ENCODE data around the gene ATRNL1.

ATRNL1 gene

DNA sequence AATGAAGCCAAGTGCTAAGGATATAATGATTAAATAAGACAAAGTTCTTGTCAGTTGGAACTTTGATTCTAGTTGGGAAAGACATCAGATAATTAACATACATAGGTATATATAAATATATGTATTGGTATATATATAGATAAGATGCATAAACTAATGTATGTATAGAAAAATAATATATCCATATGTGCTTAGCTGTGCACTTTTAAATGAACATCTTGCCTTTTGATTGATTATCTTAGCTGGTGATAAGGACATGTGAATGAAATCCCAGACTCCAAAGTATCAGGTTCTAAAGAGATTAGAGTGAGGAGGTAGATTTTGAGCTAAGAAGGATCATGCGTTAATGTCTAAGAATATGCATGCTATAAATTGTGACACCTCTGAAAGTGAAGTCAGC, 822.3 kb downstream of the ATRNL1 start:
- no peak for DNase-seq

DNA sequence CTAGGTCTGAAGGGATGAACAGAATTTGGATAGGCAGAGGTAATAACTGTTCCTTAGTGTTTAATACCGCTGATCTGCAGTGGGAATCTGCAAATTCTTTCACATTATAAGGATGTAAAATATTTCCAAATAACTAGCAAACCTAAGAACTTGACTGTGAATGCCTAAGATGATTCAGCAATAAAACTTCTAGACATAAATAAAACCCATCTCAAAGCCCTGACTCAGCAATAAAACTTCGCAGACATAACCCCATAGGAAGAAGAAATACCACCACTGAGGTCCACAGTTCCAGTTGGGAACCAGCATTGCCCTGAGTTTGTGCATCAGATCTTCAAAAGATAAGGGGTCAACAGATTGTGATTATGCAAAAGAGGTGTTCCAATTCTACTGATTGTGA, 825.6 kb downstream of the ATRNL1 start:
- DNase-seq: no peak

DNA sequence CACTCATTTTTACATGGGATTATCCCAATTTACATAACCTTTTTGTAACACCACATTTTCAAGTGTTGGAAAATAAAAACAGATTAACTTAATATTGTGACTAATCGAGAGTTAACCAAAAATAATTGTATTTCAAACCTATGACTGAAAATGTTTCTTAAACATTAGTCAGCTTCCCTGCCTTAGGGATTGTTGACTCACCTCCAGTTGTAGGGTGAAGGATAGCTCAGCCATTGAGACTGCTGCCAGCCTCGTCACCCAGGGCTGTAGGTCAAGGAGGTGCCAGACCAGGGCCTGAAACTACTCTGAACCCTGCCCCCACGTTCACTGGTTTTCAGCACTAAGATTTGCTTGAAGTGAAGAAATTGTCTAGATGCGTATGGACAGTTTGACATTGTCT, 828.6 kb downstream of the ATRNL1 start:
- no peak for DNase-seq

DNA sequence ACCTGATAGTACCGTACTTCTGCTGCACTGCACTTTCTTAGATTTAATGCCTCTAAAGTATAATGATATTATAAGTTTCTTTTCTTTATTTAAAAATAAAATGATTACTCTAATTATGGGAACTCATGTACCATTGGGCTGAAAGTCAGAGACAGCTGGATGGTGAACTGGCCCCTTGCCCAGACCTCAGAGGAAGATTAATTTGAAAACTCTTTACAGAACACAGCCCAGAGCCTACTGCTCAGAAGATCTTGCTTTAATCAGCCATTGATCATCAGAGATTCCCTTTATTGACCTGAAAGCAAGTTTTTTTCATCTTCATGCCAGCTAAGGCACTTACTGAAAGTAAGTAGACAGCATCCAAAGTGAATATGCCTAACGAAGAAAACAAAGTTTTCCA, 838.1 kb downstream of the ATRNL1 start:
- DNase-seq: no peak

DNA sequence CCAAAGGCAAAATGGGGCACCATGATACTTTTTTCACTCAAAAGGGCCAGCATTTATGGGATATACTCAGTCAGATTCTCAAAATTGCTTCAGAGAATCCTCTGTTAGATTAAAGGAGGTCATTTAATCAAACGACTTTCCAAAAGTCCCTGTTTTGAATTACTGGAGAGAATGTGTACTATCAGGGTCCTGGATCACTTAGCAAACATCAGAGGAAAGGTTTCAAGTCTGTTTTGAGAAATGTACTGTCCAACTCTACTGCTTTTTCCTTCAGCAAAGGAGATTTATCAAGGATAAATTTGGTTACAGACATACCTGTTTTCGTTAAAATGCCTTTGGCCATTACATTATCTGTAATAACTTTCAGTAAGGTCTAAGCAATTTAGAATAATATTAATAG, 838.9 kb downstream of the ATRNL1 start:
- DNase-seq: no peak

- no peak for DNase-seq
Observed at GRCh38 chr10:115933098-115933497, 839.9 kb downstream of the ATRNL1 start.

DNA sequence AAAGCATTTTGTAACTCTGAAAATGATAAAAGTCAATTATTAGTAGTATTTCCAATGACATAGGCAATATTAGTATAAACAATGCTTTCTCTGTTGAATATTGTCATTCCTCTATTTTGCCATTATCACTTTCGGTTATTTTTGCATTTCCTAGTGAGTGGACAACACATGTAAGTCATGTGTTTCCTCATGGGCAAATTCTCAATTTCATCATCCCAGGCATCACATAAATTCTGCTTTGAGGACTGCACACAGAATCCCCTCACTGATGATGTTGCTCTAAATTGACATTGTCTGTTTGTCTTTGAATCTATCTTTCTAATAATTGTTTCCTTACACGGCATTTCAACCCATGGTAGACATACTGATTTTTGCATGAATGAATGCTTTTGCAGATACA, 842.6 kb downstream of the ATRNL1 start:
- no peak for DNase-seq

- no peak for DNase-seq
Observed at GRCh38 chr10:115936926-115937767, 844.0 kb downstream of the ATRNL1 start.

DNA sequence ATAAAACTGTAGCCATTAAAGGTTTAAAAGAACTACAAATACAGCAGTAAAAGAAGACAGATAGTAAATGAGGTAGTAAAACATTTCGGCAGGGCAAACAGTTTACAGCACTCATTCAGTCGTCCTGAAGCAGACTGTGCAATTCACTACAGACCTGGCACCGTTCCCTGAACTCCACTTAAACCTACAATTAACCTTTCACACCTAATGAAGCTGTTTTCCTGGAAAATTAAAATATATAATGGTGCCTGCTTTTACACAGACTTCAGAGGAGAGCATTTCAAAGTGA, 844.5 kb downstream of the ATRNL1 start:
- no peak for DNase-seq

GRCh38 chr10:115939101-115939854, 846.1 kb downstream of the ATRNL1 start:
- no peak for DNase-seq

DNA sequence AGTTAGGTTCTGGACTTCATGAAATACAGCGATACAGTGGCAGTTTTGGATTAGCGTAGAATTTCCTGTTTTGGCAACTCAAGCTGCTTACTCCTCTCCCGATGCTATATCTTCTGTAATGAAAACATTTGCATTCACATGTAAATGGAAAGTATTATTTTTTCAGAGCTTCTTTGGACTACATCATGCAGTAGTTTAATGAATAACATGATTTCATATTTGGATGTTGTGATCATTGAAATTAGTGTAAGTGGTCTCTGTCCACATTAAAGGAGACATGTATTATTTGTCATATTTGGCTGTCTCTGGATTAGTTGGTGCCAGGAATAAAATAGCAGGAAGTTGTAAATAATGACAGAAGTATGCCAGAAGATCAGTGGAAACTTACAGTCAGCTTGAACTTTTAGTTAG, 848.2 kb downstream of the ATRNL1 start:
- no peak for DNase-seq

DNA sequence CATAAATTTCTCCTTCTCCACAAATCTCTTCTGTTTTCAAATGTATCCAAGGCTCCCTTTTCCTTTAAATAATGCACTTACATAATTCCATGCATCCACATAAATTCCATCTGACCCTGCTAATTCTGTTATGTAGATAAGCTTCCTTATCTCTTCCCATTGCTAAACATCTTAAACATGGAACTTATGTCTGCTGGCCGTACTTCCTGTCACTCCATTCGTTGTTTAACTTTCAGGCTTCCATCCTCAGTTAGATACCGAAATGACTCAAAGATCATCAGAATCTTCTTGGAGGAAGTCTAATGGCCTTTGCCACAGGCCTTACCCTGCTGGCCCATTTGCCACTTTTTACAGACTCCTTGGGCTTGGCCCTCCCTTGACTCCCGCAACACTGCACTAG, 848.9 kb downstream of the ATRNL1 start:
- DNase-seq: no peak

DNA sequence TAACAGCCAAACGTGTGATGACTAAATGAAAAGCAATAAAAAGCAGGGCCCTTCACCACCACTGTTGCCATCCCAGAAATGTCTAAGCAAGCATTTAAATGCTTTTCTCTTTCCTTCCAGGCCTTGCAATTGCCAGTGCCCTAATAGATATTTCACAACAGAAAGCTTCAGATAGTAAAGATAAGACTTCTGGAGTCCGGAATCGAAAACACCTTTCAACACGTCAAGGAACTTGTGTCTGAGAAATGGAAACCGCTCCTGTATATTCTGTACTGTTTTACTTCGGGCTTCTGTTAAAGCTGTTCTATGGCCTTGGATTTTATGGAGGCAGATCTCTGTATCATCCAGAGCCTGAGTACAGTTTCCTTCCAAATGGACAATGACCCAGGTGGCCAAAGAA, 851.4 kb downstream of the ATRNL1 start:
- DNase-seq: no peak

GRCh38 chr10:115945701-115946445, 852.7 kb downstream of the ATRNL1 start:
- no peak for DNase-seq

- no peak for DNase-seq
Observed at GRCh38 chr10:115947104-115947503, 853.9 kb downstream of the ATRNL1 start.

DNA sequence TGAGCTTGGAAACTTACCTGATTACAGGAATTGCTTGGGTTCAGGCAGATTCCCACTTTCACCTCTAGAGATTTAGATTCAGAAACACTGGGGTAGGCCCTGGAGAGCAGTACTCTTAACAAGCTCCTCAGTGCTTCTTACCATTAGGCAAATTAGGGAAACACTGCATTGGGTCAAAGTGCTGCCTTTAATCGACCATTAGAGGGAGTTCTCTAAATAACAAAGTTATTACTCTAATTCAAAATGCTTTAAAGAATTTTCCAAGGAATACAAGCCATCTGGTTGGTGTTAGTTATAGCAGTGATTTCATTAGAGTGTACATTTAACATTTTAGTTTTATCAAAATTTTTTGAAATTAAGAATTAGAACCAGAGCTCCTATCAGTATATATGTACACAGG, 855.3 kb downstream of the ATRNL1 start:
- DNase-seq: no peak

- DNase-seq: no peak
Observed at GRCh38 chr10:115949282-115949844, 856.2 kb downstream of the ATRNL1 start.

DNA sequence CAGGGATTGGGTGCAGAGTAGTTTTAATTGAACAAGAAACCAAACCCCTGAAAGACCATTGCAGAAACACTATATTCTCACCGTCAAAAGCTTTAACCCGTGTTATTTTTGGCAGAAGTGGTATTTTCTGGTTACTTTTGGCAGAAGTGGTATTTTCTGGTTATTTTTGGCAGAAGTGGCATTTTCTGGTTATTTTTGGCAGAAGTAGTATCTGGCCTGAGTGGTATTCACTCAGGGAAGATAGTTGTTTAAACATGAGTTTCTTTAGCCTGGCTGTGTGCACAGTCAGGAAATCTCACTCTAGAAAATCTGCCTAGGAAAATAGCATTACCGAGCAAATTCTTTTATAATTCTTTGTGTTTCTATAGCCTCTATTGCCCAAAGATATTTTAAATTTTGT, 857.2 kb downstream of the ATRNL1 start:
- DNase-seq: no peak

DNA sequence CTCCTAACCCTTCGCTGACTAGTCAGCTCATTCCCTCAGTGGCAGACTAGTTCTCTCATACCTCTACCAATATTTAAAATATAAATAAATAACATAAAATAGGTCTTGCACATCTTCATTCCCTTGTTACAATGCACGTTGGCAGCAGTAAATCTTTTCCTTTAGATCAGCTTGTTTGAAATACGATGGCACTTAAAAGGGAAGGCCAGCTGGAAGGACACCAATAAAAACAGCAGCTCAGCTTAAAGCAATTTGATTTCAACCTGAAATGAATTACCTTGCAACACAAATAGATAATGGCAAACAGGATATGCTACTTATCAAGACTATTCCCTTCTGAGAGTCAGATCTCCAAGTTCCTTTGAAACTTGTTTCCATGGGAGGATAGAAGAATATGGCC, 858.1 kb downstream of the ATRNL1 start:
- DNase-seq: no peak

DNA sequence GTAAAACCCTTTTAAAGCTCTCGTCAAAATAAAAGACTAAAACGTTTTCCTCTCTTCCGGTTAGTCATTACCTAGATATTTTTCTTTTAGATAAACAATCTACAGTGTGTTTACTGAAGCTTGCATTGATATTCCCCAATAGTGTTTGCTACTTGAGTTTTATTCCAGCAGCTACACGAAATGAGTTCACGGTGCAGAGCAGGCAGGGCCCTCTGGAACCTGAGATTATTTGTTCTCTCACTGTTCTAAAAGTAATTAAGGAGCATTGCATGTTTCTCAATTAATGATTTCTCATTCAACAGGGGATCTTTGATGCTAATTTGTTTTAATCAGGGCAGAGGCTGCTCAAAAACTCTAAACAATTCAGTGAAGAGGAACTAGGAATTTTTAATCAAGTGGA, 860.1 kb downstream of the ATRNL1 start:
- no peak for DNase-seq

GRCh38 chr10:115953968-115954367, 860.8 kb downstream of the ATRNL1 start:
- no peak for DNase-seq

DNA sequence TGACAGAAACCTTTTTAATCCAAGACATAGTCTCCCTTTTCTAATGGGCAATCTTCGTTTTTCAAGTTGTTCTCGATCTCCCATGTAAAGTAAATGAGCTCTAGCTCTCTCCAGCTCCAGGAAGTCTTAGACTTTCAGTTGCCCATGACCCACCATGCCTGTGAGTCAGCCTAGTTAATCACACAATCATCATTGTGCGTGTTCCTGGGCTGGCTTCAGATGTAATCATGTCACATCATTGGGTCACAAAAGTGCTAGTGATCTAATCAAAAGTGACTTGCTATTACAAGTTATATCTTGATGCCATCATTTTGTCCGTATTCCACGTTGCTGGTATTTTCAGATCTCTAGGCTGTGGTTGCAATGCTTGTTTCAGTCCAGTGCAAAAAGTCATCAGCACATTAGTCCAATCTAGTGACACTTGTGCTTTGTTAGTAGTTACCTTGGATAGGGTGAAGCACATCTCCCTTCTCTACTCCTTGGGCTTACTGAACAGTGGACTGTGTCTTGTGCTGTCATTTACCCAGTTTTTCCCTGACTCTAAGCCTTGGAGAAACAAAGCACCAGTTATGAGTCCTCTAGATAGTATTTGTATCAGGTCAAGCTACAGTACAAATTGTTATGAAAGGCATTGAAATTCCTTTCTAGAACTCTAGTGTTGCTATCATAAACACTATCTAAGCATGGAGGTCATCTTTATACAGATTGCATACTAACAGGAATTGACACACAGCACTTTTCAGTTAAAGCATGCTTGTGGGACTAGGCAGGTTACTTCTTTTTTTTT, 863.3 kb downstream of the ATRNL1 start:
- no peak for DNase-seq

DNA sequence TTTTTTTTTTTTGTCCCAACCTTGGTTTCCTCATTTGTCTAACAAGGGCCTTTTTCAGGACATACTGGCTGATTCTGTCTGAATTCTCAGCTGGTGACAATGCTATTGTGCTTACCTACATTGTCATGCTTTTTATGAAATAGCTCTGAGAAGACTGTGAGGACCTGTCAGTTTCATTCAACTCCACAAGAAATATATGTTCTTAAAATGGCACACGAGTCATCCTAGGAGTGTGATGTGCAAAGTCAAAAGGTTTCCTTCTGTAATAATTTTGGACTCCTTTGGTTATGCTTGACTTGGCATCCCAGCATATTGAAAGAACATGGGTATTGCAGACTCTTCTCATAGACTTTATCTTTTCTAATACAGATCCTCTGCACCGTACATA, 863.8 kb downstream of the ATRNL1 start:
- DNase-seq: no peak
